Thyroid gland (tissue), 4 donors: Measurements from ENCODE around the gene PLEKHD1. TPM values are rescaled to one million over a fixed set of nuclear protein-coding genes. Genes with fewer than 3 reads are reported as not detected.

Experiments used
- DNase-seq, 2 donors: peaks; one replicate each; pipeline ENCODE4 v3.0.0-alpha.2; 2019
- H3K27ac ChIP-seq, 3 donors: fragments of 200-600 bp; sonication (generic); 1 replicate in 2 of 3; 2 replicates in 1 of 3; pipeline ENCODE4 v1.5.1; 2016 to 2019; ENCODE audit warnings: mild to moderate bottlenecking in 1 of 3, moderate library complexity in 1 of 3
- H3K27me3 ChIP-seq: fragments of 200-600 bp; sonication (generic); one replicate; pipeline ENCODE4 v1.5.1; 2019
- H3K36me3 ChIP-seq, 2 donors: fragments of 200-600 bp; sonication (generic); one replicate each; pipeline ENCODE4 v1.5.1; 2016 to 2019
- H3K4me1 ChIP-seq, 2 donors: fragments of 200-600 bp; sonication (generic); one replicate each; pipeline ENCODE4 v1.5.1; 2017 to 2019
- H3K4me3 ChIP-seq, 3 donors: fragments of 200-600 bp; sonication (generic); replicated peaks in 1 of 3; 1 replicate in 2 of 3; 2 replicates in 1 of 3; pipeline ENCODE4 v1.5.1; 2016; ENCODE audit warnings: mild to moderate bottlenecking in 1 of 3
- H3K9me3 ChIP-seq: fragments of 200-600 bp; sonication (generic); one replicate; pipeline ENCODE4 v1.5.1; 2017
- CTCF ChIP-seq, 6 experiments: fragments of 200-600 bp in 3 of 6; fragments of 450-650 bp in 3 of 6; sonication (generic) in 3 of 6; IDR thresholded peaks; one replicate each; pipeline ENCODE4 v1.5.1; 2016 to 2019; ENCODE audit warnings: antibody characterized with exemption in 6 of 6, mild to moderate bottlenecking in 2 of 6, inconsistent platforms in 1 of 6, moderate library complexity in 1 of 6
- POLR2A ChIP-seq, 2 donors: fragments of 450-650 bp; IDR thresholded peaks; one replicate each; pipeline ENCODE4 v1.6.1; 2017; ENCODE audit warnings: antibody characterized with exemption in 2 of 2, mild to moderate bottlenecking in 2 of 2, moderate library complexity in 1 of 2
- WGBS, 2 donors: methylation state at CpG; one replicate each; pipeline ENCODE4 v1.1.5; 2017; 5-methylcytosine and 5-hydroxymethylcytosine counted together
- intact Hi-C: fragments of 100-400 bp; cut with DNase I; formaldehyde crosslinking; loops from one replicate; pipeline ENCODE4 v1.15.1; 2023
- total RNA-seq, 4 donors: library from RNA; depleted of rRNA; stranded (reverse); fragments of >200 nt; gene quantifications; one replicate each; pipeline ENCODE4 v1.2.3, GENCODE V29; 2016

PLEKHD1 gene
- total RNA-seq, 4 donors from 2014 or later = 0.40 to 7.6 (median 2.7) TPM

DNA sequence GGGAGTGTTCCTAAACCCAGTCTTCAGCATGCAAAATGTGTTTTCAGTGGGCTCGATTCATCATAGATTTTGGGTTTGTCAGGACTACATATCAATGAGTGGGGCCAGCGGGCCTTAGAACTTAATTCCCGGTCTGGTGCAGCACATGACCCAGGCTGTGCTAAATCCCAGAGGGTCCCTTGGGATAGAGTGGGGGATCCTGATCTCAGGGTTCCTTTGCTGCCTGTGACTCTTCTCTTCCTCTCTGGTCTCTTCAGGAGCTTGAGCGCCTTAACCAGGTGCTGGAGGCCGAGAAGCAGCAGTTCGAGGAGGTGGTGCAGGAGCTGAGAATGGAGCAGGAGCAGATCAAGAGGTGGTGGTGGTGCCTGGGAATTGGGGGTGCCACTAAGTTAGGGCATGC is 37.5 kb downstream of the PLEKHD1 start:
- intact Hi-C loops = no loop called here
- no peak for DNase-seq
- Histone ChIP-seq H3K4me3 (no peak overlapping the region), H3K36me3 (no peaks in the 10 kb centered on the region), H3K9me3 (no peaks in the 10 kb centered on the region), H3K4me1 (peaks cover 23% of the 10 kb centered on the region in 2 donors), H3K27ac (no peak overlapping the region), H3K27me3 (no peaks in the 10 kb centered on the region)
- TF ChIP-seq POLR2A (IDR thresholded peaks at IDR 0.05) (no peak), CTCF (IDR thresholded peaks at IDR 0.05) (no peak)
- WGBS, 2 donors = 95 to 97% methylated on average over 6 of the region's 6 CpGs

DNA sequence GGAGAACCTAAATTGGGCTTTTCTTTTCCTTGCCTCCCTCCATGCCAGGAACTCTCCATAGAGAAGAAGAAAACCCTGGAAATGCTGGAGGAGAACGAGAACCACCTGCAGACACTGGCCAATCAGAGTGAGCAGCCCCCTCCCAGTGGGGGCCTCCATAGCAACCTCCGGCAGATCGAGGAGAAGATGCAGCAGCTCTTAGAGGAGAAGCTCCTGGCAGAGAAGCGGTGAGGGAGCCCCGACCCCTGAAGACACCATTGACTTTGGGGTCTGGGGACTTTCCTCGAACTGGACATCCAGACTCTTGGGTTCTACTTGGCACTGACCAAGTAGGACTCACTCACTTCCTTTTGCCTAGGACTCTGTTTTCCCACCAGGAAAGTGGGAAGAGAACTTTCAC is 41.4 kb downstream of the PLEKHD1 start:
- no peaks in the 10 kb centered on the region for H3K27me3 ChIP-seq
- DNase-seq = no peak
- H3K27ac ChIP-seq = no peak overlapping the region
- H3K9me3 ChIP-seq = no peaks in the 10 kb centered on the region
- WGBS, 2 donors = 81 to 89% methylated on average over 6 of the region's 6 CpGs
- no peaks in the 10 kb centered on the region for H3K4me1 ChIP-seq
- intact Hi-C loops = no loop called here
- H3K36me3 ChIP-seq = no peaks in the 10 kb centered on the region
- no peak overlapping the region for H3K4me3 ChIP-seq
- TF ChIP-seq CTCF (IDR thresholded peaks at IDR 0.05) (no peak), POLR2A (IDR thresholded peaks at IDR 0.05) (no peak)

GRCh38 chr14:69527635-69528034 is 43.1 kb downstream of the PLEKHD1 start:
- no peaks in the 10 kb centered on the region for H3K27me3 ChIP-seq
- H3K4me1 ChIP-seq = no peaks in the 10 kb centered on the region
- no peak for DNase-seq
- 91 to 94% methylated on average over 14 of the region's 14 CpGs for WGBS, 2 donors
- H3K36me3 ChIP-seq = no peaks in the 10 kb centered on the region
- intact Hi-C loops = no loop called here
- H3K27ac ChIP-seq = no peak overlapping the region
- TF ChIP-seq CTCF (IDR thresholded peaks at IDR 0.05) = no peak
- no peak for TF ChIP-seq POLR2A (IDR thresholded peaks at IDR 0.05)
- H3K9me3 ChIP-seq = no peaks in the 10 kb centered on the region
- H3K4me3 ChIP-seq = no peak overlapping the region

GRCh38 chr14:69528143-69528542 is 43.6 kb downstream of the PLEKHD1 start:
- Histone ChIP-seq H3K27ac (no peak overlapping the region), H3K27me3 (no peaks in the 10 kb centered on the region), H3K36me3 (no peaks in the 10 kb centered on the region), H3K4me1 (no peaks in the 10 kb centered on the region), H3K4me3 (no peak overlapping the region), H3K9me3 (no peaks in the 10 kb centered on the region)
- WGBS, 2 donors = 62 to 96% methylated on average over 3 to 5 of the region's 9 CpGs
- intact Hi-C loops = no loop called here
- no peak for DNase-seq
- TF ChIP-seq CTCF (IDR thresholded peaks at IDR 0.05) (no peak), POLR2A (IDR thresholded peaks at IDR 0.05) (no peak)

DNA sequence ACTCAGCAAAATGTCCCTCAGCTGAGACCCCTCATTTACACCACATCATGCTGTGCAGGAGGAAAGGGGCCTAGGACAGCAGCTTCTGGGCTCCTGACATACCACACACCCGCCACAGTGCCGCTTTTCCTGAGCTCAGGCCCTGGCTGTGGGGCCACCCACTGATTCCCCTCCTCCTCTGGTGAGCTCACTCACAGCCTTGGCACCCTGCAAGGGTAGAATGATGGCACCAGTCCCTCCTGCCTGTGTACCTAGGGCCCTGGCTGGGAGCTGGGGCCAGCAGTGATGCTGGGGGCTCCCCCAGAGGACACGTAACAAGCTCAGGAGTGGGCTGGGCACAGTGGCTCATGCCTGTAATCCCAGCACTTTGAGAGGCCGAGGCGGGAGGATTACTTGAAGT is 44.4 kb downstream of the PLEKHD1 start:
- no peaks in the 10 kb centered on the region for H3K36me3 ChIP-seq
- H3K27me3 ChIP-seq = no peaks in the 10 kb centered on the region
- no peak for DNase-seq
- H3K4me1 ChIP-seq = no peaks in the 10 kb centered on the region
- TF ChIP-seq CTCF (IDR thresholded peaks at IDR 0.05) = no peak
- TF ChIP-seq POLR2A (IDR thresholded peaks at IDR 0.05) = no peak
- no peak overlapping the region for H3K4me3 ChIP-seq
- no peaks in the 10 kb centered on the region for H3K9me3 ChIP-seq
- intact Hi-C loops = no loop called here
- WGBS, 2 donors = 92 to 97% methylated on average over 5 of the region's 5 CpGs
- no peak overlapping the region for H3K27ac ChIP-seq
